HG03575 (cell line): ENCODE data around the gene RIMS4.

Experiments
- ATAC-seq: cut with Tn5 transposase; IDR thresholded peaks from one replicate; pipeline ENCODE4 v1.9.1; 2021; ENCODE audit not compliant: unreplicated experiment, insufficient number of reproducible peaks, low FRiP score; ENCODE audit errors: extremely low read depth

RIMS4 gene

GRCh38 chr20:44810391-44811149 is at the start of gene RIMS4:
TSS of gene RIMS4 (minus strand) at chr20:44810546. CDS start at chr20:44810271, 275 bp downstream.
- no peak for ATAC-seq

- no peak for ATAC-seq
Measured at GRCh38 chr20:44858606-44859360, 48.4 kb upstream of the RIMS4 start.

- no peak for ATAC-seq
Measured at GRCh38 chr20:44856856-44857448, 46.6 kb upstream of the RIMS4 start.

- no peak for ATAC-seq
Measured at GRCh38 chr20:44856442-44856841, 46.1 kb upstream of the RIMS4 start.

- ATAC-seq, result no peak
Measured at GRCh38 chr20:44851545-44851944, 41.2 kb upstream of the RIMS4 start.

- ATAC-seq, result no peak
Measured at GRCh38 chr20:44850837-44851236, 40.5 kb upstream of the RIMS4 start.

- no peak for ATAC-seq
Measured at GRCh38 chr20:44850272-44850671, 39.9 kb upstream of the RIMS4 start.

- no peak for ATAC-seq
Measured at GRCh38 chr20:44849703-44850102, 39.4 kb upstream of the RIMS4 start.

GRCh38 chr20:44848254-44849015 is 38.1 kb upstream of the RIMS4 start:
- ATAC-seq, result no peak

- ATAC-seq, result no peak
Measured at GRCh38 chr20:44843876-44844275, 33.5 kb upstream of the RIMS4 start.

GRCh38 chr20:44841955-44842354 is 31.6 kb upstream of the RIMS4 start:
- no peak for ATAC-seq

GRCh38 chr20:44840826-44841225 is 30.5 kb upstream of the RIMS4 start:
- no peak for ATAC-seq

GRCh38 chr20:44839481-44839880 is 29.1 kb upstream of the RIMS4 start:
- ATAC-seq, result no peak

GRCh38 chr20:44838521-44838920 is 28.2 kb upstream of the RIMS4 start:
- no peak for ATAC-seq

GRCh38 chr20:44837946-44838345 is 27.6 kb upstream of the RIMS4 start:
- ATAC-seq, result no peak

GRCh38 chr20:44836601-44837120 is 26.3 kb upstream of the RIMS4 start:
- no peak for ATAC-seq

- ATAC-seq, result no peak
Measured at GRCh38 chr20:44835661-44836221, 25.4 kb upstream of the RIMS4 start.

- ATAC-seq, result no peak
Measured at GRCh38 chr20:44835116-44835515, 24.8 kb upstream of the RIMS4 start.

- no peak for ATAC-seq
Measured at GRCh38 chr20:44834693-44835092, 24.3 kb upstream of the RIMS4 start.
